Glomerular endothelial cell (primary cell): ENCODE data around the gene SNTA1. TPM values are rescaled to one million over a fixed set of nuclear protein-coding genes. Genes with fewer than 3 reads are reported as not detected.
"Not testable (repeated sequence)": the region's sequence is repeated elsewhere in the genome, so short reads cannot be mapped to it uniquely, and the experiment has no call there.

Experiments used
- DNase-seq: peaks from one replicate; pipeline ENCODE4 v3.0.0-alpha.2; 2011; ENCODE audit warnings: low read depth, low spot score; ENCODE audit errors: extremely low read depth
- total RNA-seq: library from RNA; depleted of rRNA; stranded (reverse); fragments of >200 nt; gene quantifications from 2 replicates; pipeline ENCODE4 v1.2.3, GENCODE V29; 2015

Gene SNTA1
- total RNA-seq = 10.4 and 12.4 TPM in 2 replicates

- no peak for DNase-seq
Observed at GRCh38 chr20:33443512-33444239, at the start of gene SNTA1. Gene SNTA1 (minus strand): TSS chr20:33443763. CDS start chr20:33443620, 143 bp downstream.

- no peak for DNase-seq
Observed at GRCh38 chr20:33490934-33491656, 47.5 kb upstream of the SNTA1 start.

GRCh38 chr20:33490023-33490933, 46.7 kb upstream of the SNTA1 start, which contains the start of gene CBFA2T2:
Gene CBFA2T2 (plus strand): TSS chr20:33490096. CDS start chr20:33490268, 172 bp downstream.
- no peak for DNase-seq

- peak; percentile 47 for DNase-seq
Observed at GRCh38 chr20:33489495-33490022, 46.0 kb upstream of the SNTA1 start.

GRCh38 chr20:33488661-33489494, 45.3 kb upstream of the SNTA1 start:
- not testable (repeated sequence) for DNase-seq

GRCh38 chr20:33488201-33488600, 44.6 kb upstream of the SNTA1 start:
- no peak for DNase-seq

- not testable (repeated sequence) for DNase-seq
Observed at GRCh38 chr20:33483186-33483585, 39.6 kb upstream of the SNTA1 start.

GRCh38 chr20:33482581-33482980, 39.0 kb upstream of the SNTA1 start:
- DNase-seq = no peak

GRCh38 chr20:33481431-33481941, 37.9 kb upstream of the SNTA1 start:
- DNase-seq = no peak

GRCh38 chr20:33480048-33480447, 36.5 kb upstream of the SNTA1 start:
- no peak for DNase-seq

- no peak for DNase-seq
Observed at GRCh38 chr20:33477386-33478234, 34.0 kb upstream of the SNTA1 start.

- DNase-seq = no peak
Observed at GRCh38 chr20:33475381-33476152, 32.0 kb upstream of the SNTA1 start.

- DNase-seq = no peak
Observed at GRCh38 chr20:33474963-33475362, 31.4 kb upstream of the SNTA1 start.

GRCh38 chr20:33474097-33474873, 30.7 kb upstream of the SNTA1 start:
- no peak for DNase-seq

GRCh38 chr20:33472868-33473435, 29.4 kb upstream of the SNTA1 start:
- no peak for DNase-seq

- DNase-seq = no peak
Observed at GRCh38 chr20:33470866-33471265, 27.3 kb upstream of the SNTA1 start.

- no peak for DNase-seq
Observed at GRCh38 chr20:33470457-33470856, 26.9 kb upstream of the SNTA1 start.
